Spleen (tissue), 11 donors: ENCODE data around the gene ALCAM. TPM values are rescaled to one million over a fixed set of nuclear protein-coding genes. Genes with fewer than 3 reads are reported as not detected.
A peak's percentile ranks its signal among the peaks of the same experiment; 100 is the strongest.
"Not testable (repeated sequence)": the region's sequence is repeated elsewhere in the genome, so short reads cannot be mapped to it uniquely, and the experiment has no call there.

Experiments used
- DNase-seq: peaks from one replicate; pipeline ENCODE4 v3.0.0-alpha.2; 2020
- H3K27ac ChIP-seq, 8 donors: fragments of 200-600 bp; sonication (generic) in 7 of 8; 1 replicate in 4 of 8; 2 replicates in 4 of 8; pipeline versions ENCODE4 v1.5.0 to v1.8.0; 2016 to 2021; ENCODE audit warnings: inconsistent platforms in 4 of 8, mild to moderate bottlenecking in 4 of 8, moderate library complexity in 1 of 8
- H3K27me3 ChIP-seq, 7 donors: fragments of 200-600 bp; sonication (generic) in 6 of 7; replicated peaks in 1 of 7; 1 replicate in 4 of 7; 2 replicates in 3 of 7; pipeline versions ENCODE4 v1.5.0 to v1.8.0; 2016 to 2021; ENCODE audit warnings: inconsistent platforms in 3 of 7, mild to moderate bottlenecking in 1 of 7
- H3K36me3 ChIP-seq, 6 donors: fragments of 200-600 bp; sonication (generic) in 5 of 6; 1 replicate in 4 of 6; 2 replicates in 2 of 6; pipeline versions ENCODE4 v1.5.0 to v1.8.0; 2016 to 2021; ENCODE audit warnings: inconsistent platforms in 2 of 6
- H3K4me1 ChIP-seq, 6 donors: fragments of 200-600 bp; sonication (generic) in 5 of 6; 1 replicate in 3 of 6; 2 replicates in 3 of 6; pipeline versions ENCODE4 v1.5.0 to v1.8.0; 2016 to 2021; ENCODE audit warnings: inconsistent platforms in 3 of 6
- H3K4me3 ChIP-seq, 8 donors: fragments of 200-600 bp; sonication (generic) in 7 of 8; 1 replicate in 4 of 8; 2 replicates in 4 of 8; pipeline versions ENCODE4 v1.5.0 to v1.8.0; 2016 to 2021; ENCODE audit warnings: inconsistent platforms in 4 of 8, mild to moderate bottlenecking in 4 of 8, moderate library complexity in 2 of 8
- H3K9me3 ChIP-seq, 8 donors: fragments of 200-600 bp; sonication (generic) in 7 of 8; 1 replicate in 4 of 8; 2 replicates in 4 of 8; pipeline versions ENCODE4 v1.5.0 to v1.8.0; 2016 to 2021; ENCODE audit warnings: inconsistent platforms in 4 of 8
- POLR2A ChIP-seq, 3 donors: fragments of 450-650 bp; IDR thresholded peaks; one replicate each; pipeline ENCODE4 v1.5.1; 2017; ENCODE audit warnings: antibody characterized with exemption in 3 of 3, mild to moderate bottlenecking in 1 of 3
- POLR2AphosphoS5 ChIP-seq, 3 donors: sonication (generic); formaldehyde crosslinking; IDR thresholded peaks; one replicate each; pipeline ENCODE4 v1.5.1; 2017; ENCODE audit warnings: antibody characterized with exemption in 3 of 3
- WGBS, 5 donors: extraction: QIAGEN DNeasy Blood & Tissue Kit in 3 of 5; methylation state at CpG; one replicate each; pipeline versions ENCODE4 v1.1.5 to v1.1.7; 2013 to 2018; 5-methylcytosine and 5-hydroxymethylcytosine counted together
- intact Hi-C: fragments of 100-400 bp; cut with DNase I; formaldehyde crosslinking; loops from one replicate; pipeline ENCODE4 v1.15.0; 2023; ENCODE audit warnings: low total_unique reads
- polyA plus RNA-seq, 3 donors: library from polyadenylated mRNA; stranded (reverse); fragments of 200-250 nt; gene quantifications; one replicate each; pipeline ENCODE4 v1.2.1, GENCODE V29; 2013
- total RNA-seq, 7 donors: library from RNA; depleted of rRNA in 3 of 7; stranded (reverse); fragments of >200 nt in 3 of 7; fragmentation: NEBNext Ultra II Directional in 4 of 7; extraction: Animal tissue kit (Norgen Biotek cat#: 25700) in 4 of 7; gene quantifications; one replicate each; pipeline versions ENCODE4 v1.1.0 to v1.2.1, GENCODE V29; 2016 to 2021
- TF ChIP-seq, protein P1 (sequence below), 11 experiments: fragments of 200-600 bp in 7 of 11; fragments of 450-650 bp in 4 of 11; sonication (generic) in 4 of 11; IDR thresholded peaks in 8 of 11; conservative IDR thresholded peaks in 3 of 11; 1 replicate in 7 of 11; 2 replicates in 4 of 11; pipeline versions ENCODE4 v1.4.0 to v1.8.0; 2016 to 2021; ENCODE audit warnings: antibody characterized with exemption in 11 of 11, inconsistent platforms in 4 of 11, mild to moderate bottlenecking in 1 of 11
- donor health status: healthy with polysubstance abuse.
- donor health status: DM: no; HTN: no; CAD: no; lungs with moderate emphysema.
- donor health status: DM: no; HTN: no; CAD: no.
- donor health status: Bipolar disorder and iron deficiency.
- donor health status: healthy.
- donor health status: DM: no; HTN: no; CAD: no.
- donor health status: DM: yes; HTN: yes; CAD: no.

The ALCAM gene
- total and polyA plus RNA-seq, 10 donors = 6.3 to 18.5 (median 11.8) TPM

DNA sequence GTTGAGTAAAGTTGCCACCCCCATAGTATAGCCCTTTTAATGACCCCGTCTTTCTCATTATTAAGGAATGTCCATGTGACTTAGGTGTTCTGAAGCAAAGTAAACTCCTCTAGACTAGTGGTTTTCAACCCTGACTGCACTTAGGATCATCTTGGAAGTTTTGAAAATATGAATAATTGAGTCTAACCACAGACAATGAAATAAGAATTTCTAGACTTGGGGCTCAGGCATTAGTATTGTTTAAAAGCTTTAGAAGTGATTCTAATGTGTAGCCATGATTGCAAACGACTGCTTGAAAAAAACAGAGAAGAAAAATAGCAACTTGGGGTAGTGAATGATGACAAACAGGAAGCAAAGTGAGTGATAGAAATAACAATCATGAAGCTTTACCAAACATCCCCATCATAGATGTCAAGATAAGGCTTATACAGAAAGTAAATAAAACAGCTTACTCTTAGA lies 35.0 kb downstream of the ALCAM start:
- no peaks in the 10 kb centered on the region for H3K27me3 ChIP-seq
- H3K4me3 ChIP-seq = no peak overlapping the region
- TF ChIP-seq, protein P1, sequence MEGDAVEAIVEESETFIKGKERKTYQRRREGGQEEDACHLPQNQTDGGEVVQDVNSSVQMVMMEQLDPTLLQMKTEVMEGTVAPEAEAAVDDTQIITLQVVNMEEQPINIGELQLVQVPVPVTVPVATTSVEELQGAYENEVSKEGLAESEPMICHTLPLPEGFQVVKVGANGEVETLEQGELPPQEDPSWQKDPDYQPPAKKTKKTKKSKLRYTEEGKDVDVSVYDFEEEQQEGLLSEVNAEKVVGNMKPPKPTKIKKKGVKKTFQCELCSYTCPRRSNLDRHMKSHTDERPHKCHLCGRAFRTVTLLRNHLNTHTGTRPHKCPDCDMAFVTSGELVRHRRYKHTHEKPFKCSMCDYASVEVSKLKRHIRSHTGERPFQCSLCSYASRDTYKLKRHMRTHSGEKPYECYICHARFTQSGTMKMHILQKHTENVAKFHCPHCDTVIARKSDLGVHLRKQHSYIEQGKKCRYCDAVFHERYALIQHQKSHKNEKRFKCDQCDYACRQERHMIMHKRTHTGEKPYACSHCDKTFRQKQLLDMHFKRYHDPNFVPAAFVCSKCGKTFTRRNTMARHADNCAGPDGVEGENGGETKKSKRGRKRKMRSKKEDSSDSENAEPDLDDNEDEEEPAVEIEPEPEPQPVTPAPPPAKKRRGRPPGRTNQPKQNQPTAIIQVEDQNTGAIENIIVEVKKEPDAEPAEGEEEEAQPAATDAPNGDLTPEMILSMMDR (IDR thresholded peaks at IDR 0.05 in 8 of 11, conservative IDR thresholded peaks at IDR 0.05 in 3 of 11) = no peak
- TF ChIP-seq POLR2A (IDR thresholded peaks at IDR 0.05) (no peak), POLR2AphosphoS5 (IDR thresholded peaks at IDR 0.05) (no peak)
- no peak overlapping the region for H3K27ac ChIP-seq
- no peak for DNase-seq
- H3K36me3 ChIP-seq = peaks cover 0 to 6% (median 0%) of the 10 kb centered on the region in 6 donors
- H3K4me1 ChIP-seq = no peaks in the 10 kb centered on the region
- intact Hi-C loops = no loop called here
- 70 to 84% (median 78%) methylated on average over 2 of the region's 2 CpGs for WGBS, 5 donors
- peaks cover 0 to 14% (median 7%) of the 10 kb centered on the region in 8 donors for H3K9me3 ChIP-seq

DNA sequence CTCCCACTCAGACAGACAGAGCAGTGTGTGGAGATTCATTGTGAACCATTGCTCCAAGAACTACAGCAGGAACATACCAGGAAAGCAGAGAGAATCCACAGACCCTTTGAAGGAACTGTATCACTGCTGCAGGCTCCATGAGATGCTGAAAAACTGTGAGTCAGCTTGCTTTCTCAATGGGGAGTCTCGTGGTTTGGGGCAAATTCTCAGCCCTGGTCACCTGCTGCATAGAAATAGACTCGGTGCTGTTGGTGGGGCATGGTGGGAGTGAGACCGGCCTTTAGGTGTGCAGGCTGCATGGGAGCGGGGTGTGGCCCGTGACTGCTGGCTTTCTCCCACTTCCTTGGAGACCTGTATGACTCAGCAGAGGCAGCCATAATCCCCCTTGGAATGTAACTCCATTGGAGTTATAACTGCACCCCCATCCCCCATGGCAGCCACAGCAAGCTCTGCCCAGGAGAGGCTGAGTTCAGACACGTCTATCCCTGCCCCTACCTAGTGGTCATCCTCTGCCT lies 35.6 kb downstream of the ALCAM start:
- Histone ChIP-seq H3K27ac (no peak overlapping the region), H3K36me3 (peaks cover 0 to 6% (median 0%) of the 10 kb centered on the region in 6 donors), H3K4me3 (no peak overlapping the region), H3K27me3 (no peaks in the 10 kb centered on the region), H3K4me1 (no peaks in the 10 kb centered on the region), H3K9me3 (peaks cover 0 to 14% (median 7%) of the 10 kb centered on the region in 8 donors)
- peak; percentile 44 for DNase-seq
- intact Hi-C loops = no loop called here
- WGBS, 5 donors = 87 to 97% (median 93%) methylated on average over 6 of the region's 6 CpGs
- TF ChIP-seq, protein P1 (IDR thresholded peaks at IDR 0.05 in 8 of 11, conservative IDR thresholded peaks at IDR 0.05 in 3 of 11) = no peak
- TF ChIP-seq POLR2AphosphoS5 (IDR thresholded peaks at IDR 0.05) = no peak
- TF ChIP-seq POLR2A (IDR thresholded peaks at IDR 0.05) = no peak

DNA sequence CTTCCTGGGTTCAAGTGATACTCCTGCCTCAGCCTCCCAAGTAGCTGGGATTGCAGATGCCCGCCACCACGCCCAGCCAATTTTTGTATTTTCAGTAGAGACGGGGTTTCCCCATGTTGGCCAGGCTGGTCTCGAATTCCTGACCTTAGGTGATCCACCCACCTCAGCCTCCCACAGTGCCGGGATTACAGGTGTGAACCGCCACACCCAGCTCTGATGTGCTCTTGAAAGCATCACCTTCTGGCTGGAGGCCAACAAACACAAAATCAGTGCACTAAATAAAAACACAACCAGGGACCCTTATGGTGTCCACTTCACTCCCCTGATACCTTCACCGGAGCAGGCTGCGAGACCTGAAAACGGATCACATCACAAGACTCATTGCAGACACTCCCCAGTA lies 36.3 kb downstream of the ALCAM start:
- H3K27ac ChIP-seq, H3K4me1 ChIP-seq, H3K4me3 ChIP-seq, intact Hi-C loops, H3K27me3 ChIP-seq, H3K36me3 ChIP-seq: not testable (repeated sequence)
- H3K9me3 ChIP-seq = peaks cover 0 to 14% (median 7%) of the 10 kb centered on the region in 8 donors
- WGBS, 5 donors = 83 to 93% (median 88%) methylated on average over 9 of the region's 9 CpGs
- peak; percentile 37 for DNase-seq

DNA sequence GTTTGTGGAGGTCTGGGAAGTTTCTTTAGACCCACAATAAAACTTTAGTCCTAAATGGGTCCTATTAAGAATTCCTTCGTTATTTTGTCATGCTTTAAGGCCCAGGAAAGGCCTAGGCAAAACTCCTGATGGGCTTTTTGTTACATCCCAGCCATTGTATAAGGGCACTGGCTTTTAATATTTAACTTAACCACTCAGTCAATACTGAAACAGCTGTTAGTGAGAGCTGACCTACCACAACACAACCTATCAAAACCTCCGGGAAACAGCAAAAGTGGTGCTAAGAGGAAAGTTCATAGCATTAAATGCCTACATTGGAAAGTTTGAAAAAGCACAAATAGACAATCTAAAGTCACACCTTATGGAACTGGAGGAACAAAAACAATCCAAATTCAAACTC lies 39.6 kb downstream of the ALCAM start:
- TF ChIP-seq POLR2AphosphoS5 (IDR thresholded peaks at IDR 0.05) = no peak
- TF ChIP-seq, protein P1 (IDR thresholded peaks at IDR 0.05 in 8 of 11, conservative IDR thresholded peaks at IDR 0.05 in 3 of 11) = no peak
- no peaks in the 10 kb centered on the region for H3K4me1 ChIP-seq
- H3K9me3 ChIP-seq = peaks cover 0 to 14% (median 7%) of the 10 kb centered on the region in 8 donors
- H3K4me3 ChIP-seq = no peak overlapping the region
- WGBS, 5 donors = 72 to 83% (median 80%) methylated on average over 2 of the region's 2 CpGs
- H3K27me3 ChIP-seq = no peaks in the 10 kb centered on the region
- H3K27ac ChIP-seq = no peak overlapping the region
- DNase-seq = no peak
- peaks cover 0 to 6% (median 0%) of the 10 kb centered on the region in 6 donors for H3K36me3 ChIP-seq
- intact Hi-C loops = no loop called here
